DND-41 (cell line): ENCODE measurements around the gene TMEM8B.

Source experiments
- ATAC-seq: fragments of 200-7000 bp; cut with Tn5 transposase; 3 replicates; pipeline ENCODE4 v1.9.1; 2021; ENCODE audit warnings: low read depth; ENCODE audit not compliant: insufficient read depth
- DNase-seq: peaks from one replicate; pipeline ENCODE4 v3.0.0-alpha.2; 2020
- H2AFZ ChIP-seq: 2 replicates; pipeline ENCODE4 v1.6.0; 2012; ENCODE audit warnings: low read depth, low read length
- H3K27ac ChIP-seq: 2 replicates; pipeline ENCODE4 v1.5.1; 2012; ENCODE audit warnings: low read length, inconsistent platforms
- H3K27me3 ChIP-seq: fragments of 200-600 bp; sonication (generic); 2 replicates; pipeline ENCODE4 v1.6.0; 2012; ENCODE audit warnings: low read length, mild to moderate bottlenecking, inconsistent platforms; ENCODE audit not compliant: insufficient read depth, poor library complexity
- H3K36me3 ChIP-seq: 2 replicates; pipeline ENCODE4 v1.5.1; 2012; ENCODE audit warnings: low read length, inconsistent platforms; ENCODE audit not compliant: insufficient read depth
- H3K4me1 ChIP-seq: 2 replicates; pipeline ENCODE4 v1.5.1; 2012; ENCODE audit warnings: mild to moderate bottlenecking, low read length; ENCODE audit not compliant: insufficient read depth
- H3K4me2 ChIP-seq: 2 replicates; pipeline ENCODE4 v1.6.0; 2012; ENCODE audit warnings: mild to moderate bottlenecking, moderate library complexity, low read length, inconsistent platforms; ENCODE audit not compliant: insufficient read depth
- H3K4me3 ChIP-seq, 2 experiments: fragments of 200-600 bp in 1 of 2; shearing (Covaris generic) in 1 of 2; 2 replicates each; pipeline ENCODE4 v1.5.1; 2012 to 2016; ENCODE audit warnings: inconsistent platforms in 2 of 2, low read length in 2 of 2, mild to moderate bottlenecking in 2 of 2, low read depth in 1 of 2, moderate library complexity in 1 of 2
- H3K79me2 ChIP-seq: 2 replicates; pipeline ENCODE4 v1.6.0; 2012; ENCODE audit warnings: low read length, inconsistent platforms; ENCODE audit not compliant: insufficient read depth
- H3K9ac ChIP-seq: 2 replicates; pipeline ENCODE4 v1.6.0; 2012; ENCODE audit warnings: low read depth, mild to moderate bottlenecking, inconsistent platforms, low read length, moderate library complexity
- H3K9me3 ChIP-seq: 2 replicates; pipeline ENCODE4 v1.5.1; 2012; ENCODE audit warnings: low read length, moderate library complexity, mild to moderate bottlenecking, inconsistent platforms; ENCODE audit not compliant: insufficient read depth, severe bottlenecking
- H4K20me1 ChIP-seq: 2 replicates; pipeline ENCODE4 v1.6.0; 2012; ENCODE audit warnings: low read length; ENCODE audit not compliant: insufficient read depth
- EZH2 ChIP-seq: IDR thresholded peaks from 3 replicates; pipeline ENCODE4 v1.6.1; 2012; ENCODE audit warnings: borderline replicate concordance, low read depth, mild to moderate bottlenecking, moderate library complexity, low read length, inconsistent platforms; ENCODE audit not compliant: severe bottlenecking
- TF ChIP-seq, protein P1 (sequence below): IDR thresholded peaks from 2 replicates; pipeline ENCODE4 v1.5.1; 2012; ENCODE audit warnings: borderline replicate concordance, low read length, moderate library complexity, mild to moderate bottlenecking; ENCODE audit not compliant: poor library complexity, severe bottlenecking; ENCODE audit errors: extremely low read depth

Gene TMEM8B

DNA sequence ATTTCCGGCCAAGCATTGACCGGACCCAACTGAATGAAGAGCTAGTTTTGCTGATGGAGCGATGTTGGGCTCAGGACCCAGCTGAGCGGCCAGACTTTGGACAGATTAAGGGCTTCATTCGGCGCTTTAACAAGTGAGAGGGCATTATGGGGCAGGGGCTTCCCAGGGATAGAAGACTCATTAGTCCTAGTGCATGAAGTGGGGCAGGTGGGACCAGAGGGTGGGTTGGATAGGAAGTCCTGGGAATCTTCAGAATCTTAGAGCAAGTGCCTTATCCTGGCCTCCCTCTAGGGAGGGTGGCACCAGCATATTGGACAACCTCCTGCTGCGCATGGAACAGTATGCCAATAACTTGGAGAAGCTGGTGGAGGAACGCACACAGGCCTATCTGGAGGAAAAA is 22.9 kb upstream of the TMEM8B start:
- Histone ChIP-seq H3K36me3 (peaks cover 43% of the 10 kb centered on the region), H3K4me1 (peaks cover 1% of the 10 kb centered on the region), H3K79me2 (no peaks in the 10 kb centered on the region), H3K9ac (no peak overlapping the region), H3K9me3 (no peaks in the 10 kb centered on the region), H3K27ac (no peak overlapping the region), H4K20me1 (no peaks in the 10 kb centered on the region), H3K4me3 (no peak overlapping the region), H3K4me2 (no peak overlapping the region), H3K27me3 (no peaks in the 10 kb centered on the region), H2AFZ (no peak overlapping the region)
- TF ChIP-seq, protein P1, sequence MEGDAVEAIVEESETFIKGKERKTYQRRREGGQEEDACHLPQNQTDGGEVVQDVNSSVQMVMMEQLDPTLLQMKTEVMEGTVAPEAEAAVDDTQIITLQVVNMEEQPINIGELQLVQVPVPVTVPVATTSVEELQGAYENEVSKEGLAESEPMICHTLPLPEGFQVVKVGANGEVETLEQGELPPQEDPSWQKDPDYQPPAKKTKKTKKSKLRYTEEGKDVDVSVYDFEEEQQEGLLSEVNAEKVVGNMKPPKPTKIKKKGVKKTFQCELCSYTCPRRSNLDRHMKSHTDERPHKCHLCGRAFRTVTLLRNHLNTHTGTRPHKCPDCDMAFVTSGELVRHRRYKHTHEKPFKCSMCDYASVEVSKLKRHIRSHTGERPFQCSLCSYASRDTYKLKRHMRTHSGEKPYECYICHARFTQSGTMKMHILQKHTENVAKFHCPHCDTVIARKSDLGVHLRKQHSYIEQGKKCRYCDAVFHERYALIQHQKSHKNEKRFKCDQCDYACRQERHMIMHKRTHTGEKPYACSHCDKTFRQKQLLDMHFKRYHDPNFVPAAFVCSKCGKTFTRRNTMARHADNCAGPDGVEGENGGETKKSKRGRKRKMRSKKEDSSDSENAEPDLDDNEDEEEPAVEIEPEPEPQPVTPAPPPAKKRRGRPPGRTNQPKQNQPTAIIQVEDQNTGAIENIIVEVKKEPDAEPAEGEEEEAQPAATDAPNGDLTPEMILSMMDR: no peak
- no peak for TF ChIP-seq EZH2
- ATAC-seq (no peak), DNase-seq (no peak)

DNA sequence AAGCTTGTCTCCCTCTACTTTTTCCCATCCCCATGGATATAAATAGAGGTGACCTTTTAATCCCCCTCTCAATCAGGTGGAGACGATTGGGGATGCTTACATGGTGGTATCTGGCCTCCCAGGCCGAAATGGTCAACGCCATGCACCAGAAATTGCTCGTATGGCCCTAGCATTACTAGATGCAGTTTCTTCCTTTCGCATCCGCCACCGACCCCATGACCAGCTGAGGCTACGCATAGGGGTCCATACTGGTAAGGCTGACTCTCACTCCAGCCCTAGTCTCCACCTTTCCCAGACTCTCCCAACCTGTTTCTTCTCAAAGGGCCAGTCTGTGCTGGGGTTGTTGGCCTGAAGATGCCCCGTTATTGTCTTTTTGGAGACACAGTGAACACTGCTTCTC is 20.6 kb upstream of the TMEM8B start:
- Histone ChIP-seq H3K27ac (no peak overlapping the region), H3K9ac (no peak overlapping the region), H3K4me3 (no peak overlapping the region), H3K9me3 (no peaks in the 10 kb centered on the region), H3K27me3 (no peaks in the 10 kb centered on the region), H4K20me1 (no peaks in the 10 kb centered on the region), H3K4me1 (peaks cover 23% of the 10 kb centered on the region), H3K36me3 (peaks cover 32% of the 10 kb centered on the region), H3K79me2 (no peaks in the 10 kb centered on the region), H2AFZ (no peak overlapping the region), H3K4me2 (no peak overlapping the region)
- DNase-seq: no peak
- no peak for ATAC-seq
- TF ChIP-seq, protein P1: no peak
- no peak for TF ChIP-seq EZH2

DNA sequence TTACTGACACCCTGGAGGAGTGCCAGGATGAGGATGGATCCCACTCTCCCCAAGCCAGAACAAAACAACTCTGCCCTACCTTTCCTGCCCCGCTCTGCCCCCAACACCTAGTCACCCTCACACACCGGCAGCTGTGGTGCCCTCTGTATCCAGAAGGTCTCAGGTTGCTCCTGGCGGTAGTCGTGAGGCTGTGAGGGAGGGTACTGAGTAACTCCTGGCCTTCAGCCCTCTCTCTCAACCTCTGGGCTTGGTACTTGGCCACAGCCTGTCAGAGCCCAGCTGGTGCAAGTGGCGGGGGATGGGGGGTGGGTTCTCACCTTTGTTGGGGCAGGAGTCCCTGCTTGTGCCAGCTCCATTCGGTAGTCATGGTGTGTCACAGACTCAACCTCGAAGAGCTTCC is 18.9 kb upstream of the TMEM8B start:
- no peak for DNase-seq
- TF ChIP-seq, protein P1: no peak
- no peak for TF ChIP-seq EZH2
- Histone ChIP-seq H3K9me3 (no peaks in the 10 kb centered on the region), H4K20me1 (no peaks in the 10 kb centered on the region), H3K79me2 (peaks cover 12% of the 10 kb centered on the region), H3K9ac (no peak overlapping the region), H3K4me2 (no peak overlapping the region), H3K4me3 (no peak overlapping the region), H3K27me3 (no peaks in the 10 kb centered on the region), H3K27ac (no peak overlapping the region), H3K4me1 (peaks cover 34% of the 10 kb centered on the region), H2AFZ (no peak overlapping the region), H3K36me3 (peaks cover 31% of the 10 kb centered on the region)
- ATAC-seq: no peak

DNA sequence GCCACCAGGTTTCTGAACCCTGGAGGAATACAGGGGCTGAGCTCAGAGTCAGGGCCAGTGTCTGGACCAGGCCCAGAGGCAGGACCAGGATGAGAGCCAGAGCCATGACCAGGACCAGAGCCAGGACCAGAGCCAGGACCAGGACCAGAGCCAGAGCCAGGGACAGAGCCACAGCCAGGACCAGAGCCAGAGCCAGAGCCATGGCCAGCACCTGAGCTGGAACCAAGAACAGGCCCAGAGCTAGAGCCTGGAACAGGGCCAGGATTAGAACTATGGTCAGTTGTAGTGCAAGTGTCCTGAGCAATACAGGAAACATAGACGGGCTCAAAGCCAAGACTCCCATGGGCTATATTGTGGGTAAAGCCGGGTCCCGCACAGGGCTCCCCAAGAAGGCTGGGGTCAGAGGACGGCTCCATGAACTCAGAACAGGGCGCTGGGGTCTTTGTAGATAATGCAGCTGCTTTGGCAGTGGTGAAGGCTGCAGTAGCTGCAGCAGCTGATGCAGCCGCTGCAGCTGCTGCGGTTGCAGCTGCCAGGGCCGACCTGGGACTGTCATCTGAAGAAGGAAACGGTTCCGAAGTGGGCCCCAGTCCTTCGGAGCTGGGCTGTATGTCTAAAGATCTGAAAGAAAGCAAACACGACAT is 17.5 kb upstream of the TMEM8B start:
- H2AFZ ChIP-seq: peak overlapping the region; percentile 75
- H3K27ac ChIP-seq: peak overlapping the region; percentile 85
- peak overlapping the region in 1 of 2 experiments; percentile 84; a peak in 3 of 4 replicates for H3K4me3 ChIP-seq
- H3K36me3 ChIP-seq: peaks cover 17% of the 10 kb centered on the region; the same call in 1 of the 2 replicates
- no peaks in the 10 kb centered on the region for H3K9me3 ChIP-seq
- H3K9ac ChIP-seq: peak overlapping the region; percentile 54
- ATAC-seq: no peak
- H4K20me1 ChIP-seq: no peaks in the 10 kb centered on the region
- H3K79me2 ChIP-seq: peaks cover 12% of the 10 kb centered on the region
- no peak for DNase-seq
- H3K27me3 ChIP-seq: no peaks in the 10 kb centered on the region
- H3K4me1 ChIP-seq: peaks cover 40% of the 10 kb centered on the region
- H3K4me2 ChIP-seq: peak overlapping the region; percentile 92
- TF ChIP-seq, protein P1: no peak
- no peak for TF ChIP-seq EZH2
